Measurements from ENCODE around the gene RBM46. TPM values are rescaled to one million over a fixed set of nuclear protein-coding genes. Genes with fewer than 3 reads are reported as not detected.

The RBM46 gene
- total and polyA plus RNA-seq, 12 donors: 0.05 to 0.08 TPM; not detected in 10

DNA sequence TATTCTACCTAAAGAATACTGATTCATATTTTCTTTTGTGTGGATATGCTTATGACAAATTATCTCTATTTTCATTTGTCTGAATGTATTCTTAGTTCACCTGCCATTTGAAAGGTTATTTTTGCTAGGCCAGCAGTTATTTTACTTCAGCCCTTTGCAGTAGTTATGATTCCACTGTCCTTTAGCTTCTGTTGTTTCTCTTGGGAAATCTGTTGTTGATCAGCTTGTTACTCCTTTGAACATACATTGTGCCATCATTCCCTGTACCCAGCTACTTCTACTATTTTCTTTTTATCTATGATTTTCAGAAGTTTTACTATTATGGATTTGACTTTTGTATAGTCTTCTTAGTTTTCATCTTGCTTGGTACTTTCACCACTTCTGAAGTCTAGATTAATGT is 37.2 kb downstream of the RBM46 start:
- intact Hi-C loops (cut with DNase I): no loop called here
- Histone ChIP-seq H3K27ac (no peak overlapping the region), H3K36me3 (replicated peaks in 1 of 2) (no peaks in the 10 kb centered on the region), H3K9me3 (replicated peaks in 1 of 3) (no peaks in the 10 kb centered on the region), H3K27me3 (no peaks in the 10 kb centered on the region), H3K4me1 (replicated peaks in 1 of 2) (no peaks in the 10 kb centered on the region), H3K4me3 (no peak overlapping the region)
- TF ChIP-seq, protein P1, sequence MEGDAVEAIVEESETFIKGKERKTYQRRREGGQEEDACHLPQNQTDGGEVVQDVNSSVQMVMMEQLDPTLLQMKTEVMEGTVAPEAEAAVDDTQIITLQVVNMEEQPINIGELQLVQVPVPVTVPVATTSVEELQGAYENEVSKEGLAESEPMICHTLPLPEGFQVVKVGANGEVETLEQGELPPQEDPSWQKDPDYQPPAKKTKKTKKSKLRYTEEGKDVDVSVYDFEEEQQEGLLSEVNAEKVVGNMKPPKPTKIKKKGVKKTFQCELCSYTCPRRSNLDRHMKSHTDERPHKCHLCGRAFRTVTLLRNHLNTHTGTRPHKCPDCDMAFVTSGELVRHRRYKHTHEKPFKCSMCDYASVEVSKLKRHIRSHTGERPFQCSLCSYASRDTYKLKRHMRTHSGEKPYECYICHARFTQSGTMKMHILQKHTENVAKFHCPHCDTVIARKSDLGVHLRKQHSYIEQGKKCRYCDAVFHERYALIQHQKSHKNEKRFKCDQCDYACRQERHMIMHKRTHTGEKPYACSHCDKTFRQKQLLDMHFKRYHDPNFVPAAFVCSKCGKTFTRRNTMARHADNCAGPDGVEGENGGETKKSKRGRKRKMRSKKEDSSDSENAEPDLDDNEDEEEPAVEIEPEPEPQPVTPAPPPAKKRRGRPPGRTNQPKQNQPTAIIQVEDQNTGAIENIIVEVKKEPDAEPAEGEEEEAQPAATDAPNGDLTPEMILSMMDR (IDR thresholded peaks at IDR 0.05): no peak
- no peak for TF ChIP-seq POLR2A (IDR thresholded peaks at IDR 0.05)
- DNase-seq: no peak

DNA sequence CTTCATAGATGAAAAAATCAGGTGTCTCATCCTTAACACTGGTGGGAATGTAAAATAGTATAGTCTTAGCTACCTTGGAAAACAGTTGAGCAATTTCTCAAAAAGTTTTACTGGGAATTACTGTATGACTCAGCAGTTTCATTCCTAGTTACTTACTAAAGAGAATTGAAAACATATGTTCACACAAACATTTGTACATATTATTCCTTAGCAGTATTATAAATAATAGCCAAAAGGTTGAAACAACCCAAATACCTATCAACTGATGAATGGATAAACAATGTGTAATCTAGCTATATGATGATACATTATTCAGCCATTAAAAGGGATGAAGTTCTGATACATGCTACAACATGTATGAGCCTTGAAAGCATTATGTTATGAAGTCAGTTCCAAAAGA is 41.7 kb downstream of the RBM46 start:
- no peak for DNase-seq
- intact Hi-C loops (cut with DNase I): no loop called here

DNA sequence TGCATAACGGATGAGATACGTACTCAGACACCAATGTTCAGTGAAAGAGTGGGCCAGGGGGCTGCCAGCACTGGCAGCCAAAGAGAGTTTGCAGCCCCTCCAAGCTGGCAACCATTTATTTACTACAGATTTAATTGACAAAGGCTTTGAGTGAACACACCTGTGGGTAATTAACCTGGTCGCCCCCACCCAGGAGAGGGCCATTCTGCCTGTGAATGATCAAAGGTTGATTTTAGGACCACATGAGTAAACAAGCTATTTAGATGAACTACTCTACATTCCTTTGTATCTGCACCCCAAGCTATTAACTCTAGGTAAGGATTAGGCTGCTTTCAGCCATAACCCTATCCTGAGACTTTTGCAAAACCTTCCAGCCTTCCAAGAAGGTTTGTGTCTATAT is 55.0 kb downstream of the RBM46 start:
- Histone ChIP-seq H3K4me3 (no peak overlapping the region), H3K9me3 (replicated peaks in 1 of 3) (no peaks in the 10 kb centered on the region), H3K4me1 (replicated peaks in 1 of 2) (no peaks in the 10 kb centered on the region), H3K27ac (no peak overlapping the region), H3K27me3 (no peaks in the 10 kb centered on the region), H3K36me3 (replicated peaks in 1 of 2) (no peaks in the 10 kb centered on the region)
- intact Hi-C loops (cut with DNase I): no loop called here
- no peak for TF ChIP-seq POLR2A (IDR thresholded peaks at IDR 0.05)
- TF ChIP-seq, protein P1 (IDR thresholded peaks at IDR 0.05): no peak
- 46 to 62% (median 50%) methylated on average over 3 of the region's 3 CpGs for WGBS, 4 donors
- DNase-seq: no peak

More for the DNA sequence above, 41.7 kb downstream of the RBM46 start:
- H3K36me3 ChIP-seq (replicated peaks in 1 of 2): no peaks in the 10 kb centered on the region
- H3K4me1 ChIP-seq (replicated peaks in 1 of 2): no peaks in the 10 kb centered on the region
- no peaks in the 10 kb centered on the region for H3K27me3 ChIP-seq
- no peak overlapping the region for H3K27ac ChIP-seq
- no peak for TF ChIP-seq POLR2A (IDR thresholded peaks at IDR 0.05)
- TF ChIP-seq, protein P1 (IDR thresholded peaks at IDR 0.05): no peak
- H3K4me3 ChIP-seq: no peak overlapping the region
- no peaks in the 10 kb centered on the region for H3K9me3 ChIP-seq (replicated peaks in 1 of 3)

DNA sequence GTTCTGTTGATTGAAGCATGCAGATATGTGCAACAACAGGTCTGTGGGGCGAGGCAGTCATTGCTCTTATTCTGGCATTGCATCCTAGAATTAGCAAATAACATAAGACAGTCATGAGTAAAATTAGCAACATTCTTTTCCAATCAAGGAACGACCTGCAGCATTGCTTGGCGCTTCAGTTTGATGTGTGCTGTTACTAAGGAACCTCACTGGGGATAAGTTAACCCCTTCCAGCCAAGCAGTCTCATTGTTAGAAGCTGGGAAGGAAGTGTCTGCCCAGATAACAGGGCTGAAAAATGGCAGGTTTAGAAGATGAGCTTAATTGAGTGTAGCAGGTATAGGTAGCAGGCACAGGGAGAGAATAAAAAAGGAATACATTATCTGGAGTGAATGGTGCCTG is 55.4 kb downstream of the RBM46 start:
- no peaks in the 10 kb centered on the region for H3K4me1 ChIP-seq (replicated peaks in 1 of 2)
- TF ChIP-seq, protein P1 (IDR thresholded peaks at IDR 0.05): no peak
- no peak for TF ChIP-seq POLR2A (IDR thresholded peaks at IDR 0.05)
- no peaks in the 10 kb centered on the region for H3K9me3 ChIP-seq (replicated peaks in 1 of 3)
- no peaks in the 10 kb centered on the region for H3K36me3 ChIP-seq (replicated peaks in 1 of 2)
- no peaks in the 10 kb centered on the region for H3K27me3 ChIP-seq
- H3K4me3 ChIP-seq: no peak overlapping the region
- DNase-seq: no peak
- intact Hi-C loops (cut with DNase I): no loop called here
- no peak overlapping the region for H3K27ac ChIP-seq
- 18 to 28% (median 23%) methylated on average over 3 of the region's 3 CpGs for WGBS, 4 donors

Measured in adrenal gland (tissue), 12 donors.